GM10248 (cell line): ENCODE measurements around the gene DHODH.

Experiments
- CTCF ChIA-PET: fragments of 300-600 bp; sonication (Branson Sonifier 250); formaldehyde crosslinking; extraction: SDS; loops from one replicate; lab custom pipeline; 2021; ENCODE audit warnings: antibody characterized with exemption; lab: Yijun Ruan, JAX
- POLR2A ChIA-PET: fragments of 350-650 bp; sonication (Branson Sonifier 250); formaldehyde crosslinking; extraction: SDS; loops from one replicate; lab custom pipeline; 2020; ENCODE audit warnings: antibody characterized with exemption; lab: Yijun Ruan, JAX
- DNase-seq: peaks from one replicate; pipeline ENCODE4 v3.0.0; 2012; ENCODE audit errors: extremely low spot score
- TF ChIP-seq, protein P1 (sequence below): IDR thresholded peaks from 2 replicates; pipeline ENCODE4 v1.5.1; 2012; ENCODE audit warnings: mild to moderate bottlenecking, low read depth; ENCODE audit errors: extremely low read depth, missing control alignments, control extremely low read depth

The DHODH gene

DNA sequence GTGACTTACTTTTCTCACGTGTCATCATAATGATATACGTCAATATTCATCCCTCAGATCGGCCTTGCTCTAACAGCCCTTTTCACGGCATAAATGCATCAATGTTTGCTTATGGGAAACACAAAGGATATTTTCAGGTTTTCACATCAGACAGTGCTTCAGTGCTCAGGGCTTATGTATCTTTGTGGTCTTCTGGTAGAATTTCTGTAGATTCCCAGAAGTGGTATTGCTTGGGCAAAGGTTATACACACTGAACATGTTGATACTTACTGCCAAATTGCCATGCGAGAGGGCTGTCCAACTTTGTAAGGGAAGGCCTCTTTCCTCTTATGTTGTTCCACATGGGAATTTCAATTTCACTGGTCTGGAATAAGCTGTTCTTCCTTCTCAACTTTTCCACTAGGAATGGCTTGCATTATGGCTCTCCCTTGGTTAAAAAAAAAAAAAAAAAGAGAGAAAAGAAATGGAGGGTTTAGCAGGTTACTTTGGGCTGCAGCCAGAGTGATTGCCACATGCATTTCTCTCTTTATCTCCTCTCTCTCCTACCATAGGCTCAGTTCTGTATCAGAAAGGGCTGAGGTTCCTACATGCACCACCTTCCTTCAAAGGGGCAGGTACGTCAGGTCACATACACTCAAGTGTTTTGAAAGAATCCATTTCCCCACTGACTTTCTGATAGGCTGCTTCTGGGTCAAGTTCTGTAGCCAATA, 19.3 kb downstream of the DHODH start:
- TF ChIP-seq, protein P1, sequence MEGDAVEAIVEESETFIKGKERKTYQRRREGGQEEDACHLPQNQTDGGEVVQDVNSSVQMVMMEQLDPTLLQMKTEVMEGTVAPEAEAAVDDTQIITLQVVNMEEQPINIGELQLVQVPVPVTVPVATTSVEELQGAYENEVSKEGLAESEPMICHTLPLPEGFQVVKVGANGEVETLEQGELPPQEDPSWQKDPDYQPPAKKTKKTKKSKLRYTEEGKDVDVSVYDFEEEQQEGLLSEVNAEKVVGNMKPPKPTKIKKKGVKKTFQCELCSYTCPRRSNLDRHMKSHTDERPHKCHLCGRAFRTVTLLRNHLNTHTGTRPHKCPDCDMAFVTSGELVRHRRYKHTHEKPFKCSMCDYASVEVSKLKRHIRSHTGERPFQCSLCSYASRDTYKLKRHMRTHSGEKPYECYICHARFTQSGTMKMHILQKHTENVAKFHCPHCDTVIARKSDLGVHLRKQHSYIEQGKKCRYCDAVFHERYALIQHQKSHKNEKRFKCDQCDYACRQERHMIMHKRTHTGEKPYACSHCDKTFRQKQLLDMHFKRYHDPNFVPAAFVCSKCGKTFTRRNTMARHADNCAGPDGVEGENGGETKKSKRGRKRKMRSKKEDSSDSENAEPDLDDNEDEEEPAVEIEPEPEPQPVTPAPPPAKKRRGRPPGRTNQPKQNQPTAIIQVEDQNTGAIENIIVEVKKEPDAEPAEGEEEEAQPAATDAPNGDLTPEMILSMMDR = no peak
- ChIA-PET POLR2A (no interaction called here), CTCF (interaction anchor here (1.0 kb wide), 1 partner anchor 9 kb away, joined by 3 read pairs; no protein-coding TSS in a partner anchor)
- DNase-seq = no peak

GRCh38 chr16:72029567-72030271, 21.2 kb downstream of the DHODH start:
- ChIA-PET CTCF (no interaction called here), POLR2A (no interaction called here)
- TF ChIP-seq, protein P1 = no peak
- no peak for DNase-seq

DNA sequence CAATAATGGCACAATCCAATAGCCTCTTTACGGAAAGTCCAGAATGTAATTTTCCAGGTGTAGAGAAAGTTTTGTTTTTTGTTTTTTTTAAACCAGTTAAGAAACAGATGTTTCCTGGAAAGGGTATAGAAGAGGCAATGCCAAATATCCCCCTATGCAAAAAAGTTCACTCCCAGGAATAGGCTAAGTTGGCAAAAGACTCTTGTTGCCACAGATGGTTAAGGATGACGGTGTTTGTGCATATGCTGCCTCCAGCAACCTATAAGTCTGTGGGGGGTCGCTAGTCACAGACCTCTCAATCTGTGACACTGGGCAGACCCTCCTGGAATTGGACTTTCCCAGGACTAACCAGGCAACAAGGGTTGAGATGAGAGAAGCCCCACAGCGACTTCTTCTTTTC, 24.9 kb downstream of the DHODH start:
- CTCF ChIA-PET = no interaction called here
- DNase-seq = no peak
- POLR2A ChIA-PET = interaction anchor here (0.7 kb wide), 1 partner anchor 384 kb away, joined by 3 read pairs; no protein-coding TSS in a partner anchor

DNA sequence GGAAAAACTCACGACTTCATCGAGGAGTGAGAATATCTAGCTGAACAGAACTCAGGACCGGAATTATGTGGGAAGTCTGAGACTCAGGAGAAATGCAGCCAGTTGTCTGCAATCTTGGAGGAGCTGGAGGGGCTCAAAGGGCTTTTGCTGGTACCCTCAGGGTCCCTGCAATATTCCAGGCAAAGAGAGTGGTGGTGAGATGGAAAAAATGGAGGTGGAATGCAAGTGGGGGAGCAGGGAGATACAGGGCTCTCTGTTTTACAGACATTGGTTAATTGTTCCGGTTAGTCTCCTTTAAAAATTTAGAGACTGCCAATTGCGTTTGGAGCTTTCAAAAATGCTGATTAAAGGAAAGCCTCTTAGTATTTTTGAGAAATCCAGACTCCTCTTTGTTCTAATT, 27.6 kb downstream of the DHODH start:
- CTCF ChIA-PET = no interaction called here
- TF ChIP-seq, protein P1 = no peak
- DNase-seq = no peak
- POLR2A ChIA-PET = no interaction called here

More for the DNA sequence above, 24.9 kb downstream of the DHODH start:
- TF ChIP-seq, protein P1 = no peak

DNA sequence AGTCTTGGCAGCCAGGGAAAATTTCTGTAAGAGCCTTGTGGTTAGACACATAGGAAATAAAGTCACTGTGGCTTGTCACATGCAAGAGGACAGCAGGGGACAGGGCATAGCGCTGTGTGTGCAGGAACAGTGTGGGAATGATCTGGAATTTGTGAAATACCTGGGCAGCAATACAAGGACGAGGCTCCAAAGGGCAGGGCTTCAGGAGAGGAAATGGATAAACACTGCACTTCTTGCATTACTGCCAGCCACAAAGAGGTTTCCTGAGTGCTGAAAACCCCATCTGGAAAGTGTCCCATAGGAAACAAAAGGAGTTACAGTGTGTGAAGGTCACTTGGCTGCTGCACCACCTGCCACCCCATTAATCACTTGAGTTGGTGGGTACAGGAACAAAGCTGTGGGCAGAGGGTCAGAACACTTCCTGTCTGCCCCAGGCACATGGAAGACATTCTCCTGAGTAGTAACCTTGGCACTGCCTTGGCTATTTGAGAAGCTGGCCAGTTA, 33.7 kb downstream of the DHODH start:
- no peak for DNase-seq
- ChIA-PET CTCF (interaction anchor here (0.8 kb wide), 1 partner anchor 10 kb away, joined by 3 read pairs; no protein-coding TSS in a partner anchor), POLR2A (no interaction called here)
- TF ChIP-seq, protein P1 = no peak

DNA sequence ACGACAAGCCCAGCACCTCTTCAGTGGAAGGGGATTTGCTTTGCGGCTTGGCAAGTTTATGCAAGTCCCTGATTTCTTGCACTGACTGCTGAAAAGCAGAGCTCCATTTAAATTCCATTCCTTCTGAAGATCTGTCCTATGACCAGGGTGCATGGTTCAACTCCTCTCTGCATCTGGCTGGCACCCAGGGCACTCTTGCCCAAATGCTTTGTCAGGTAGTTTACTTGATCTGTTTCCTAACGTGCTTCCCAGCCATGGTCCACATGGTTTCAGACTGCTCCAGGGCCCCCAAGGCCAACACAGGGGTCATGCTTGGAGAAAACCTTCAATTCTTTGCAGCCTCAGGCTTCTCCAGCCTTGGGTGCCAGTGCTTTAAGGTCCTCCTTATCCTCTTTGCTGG, 34.5 kb downstream of the DHODH start:
- ChIA-PET CTCF (interaction anchor here (0.8 kb wide), 1 partner anchor 11 kb away, joined by 3 read pairs; no protein-coding TSS in a partner anchor), POLR2A (no interaction called here)
- DNase-seq = no peak
- TF ChIP-seq, protein P1 = no peak
